ENCODE results near the gene NEK1.

The NEK1 gene

GRCh38 chr4:169416997-169417396 lies 195.4 kb downstream of the NEK1 start:
- DNase-seq = peak; percentile 6

- no peak for DNase-seq
These were observed 195.9 kb downstream of the NEK1 start for GRCh38 chr4:169416461-169416860.

- DNase-seq = no peak
These were observed 197.5 kb downstream of the NEK1 start for GRCh38 chr4:169414913-169415312.

- DNase-seq = peak; percentile 3
These were observed 200.3 kb downstream of the NEK1 start for GRCh38 chr4:169412046-169412445.

- no peak for DNase-seq
These were observed 201.3 kb downstream of the NEK1 start for GRCh38 chr4:169410839-169411770.

- DNase-seq = no peak
These were observed 205.1 kb downstream of the NEK1 start for GRCh38 chr4:169407217-169407845.

- peak; percentile 3 for DNase-seq
These were observed 207.4 kb downstream of the NEK1 start for GRCh38 chr4:169404960-169405359.

- DNase-seq = no peak
These were observed 211.6 kb downstream of the NEK1 start for GRCh38 chr4:169400832-169401231.

- no peak for DNase-seq
These were observed 212.2 kb downstream of the NEK1 start for GRCh38 chr4:169399976-169400767.

GRCh38 chr4:169398316-169398715 lies 214.1 kb downstream of the NEK1 start:
- DNase-seq = no peak

GRCh38 chr4:169397762-169398161 lies 214.6 kb downstream of the NEK1 start:
- DNase-seq = peak; percentile 84

- no peak for DNase-seq
These were observed 227.0 kb downstream of the NEK1 start for GRCh38 chr4:169385376-169385775.

GRCh38 chr4:169384779-169385178 lies 227.6 kb downstream of the NEK1 start:
- no peak for DNase-seq

GRCh38 chr4:169383724-169384123 lies 228.7 kb downstream of the NEK1 start:
- DNase-seq = no peak

GRCh38 chr4:169379688-169380087 lies 232.7 kb downstream of the NEK1 start:
- no peak for DNase-seq

GRCh38 chr4:169377367-169377766 lies 235.0 kb downstream of the NEK1 start:
- no peak for DNase-seq

- DNase-seq = no peak
These were observed 236.0 kb downstream of the NEK1 start for GRCh38 chr4:169376421-169376820.

- no peak for DNase-seq
These were observed 239.6 kb downstream of the NEK1 start for GRCh38 chr4:169372791-169373190.

- no peak for DNase-seq
These were observed 242.7 kb downstream of the NEK1 start for GRCh38 chr4:169369634-169370033.

GRCh38 chr4:169367826-169368225 lies 244.6 kb downstream of the NEK1 start:
- DNase-seq = no peak

GRCh38 chr4:169366821-169367220 lies 245.6 kb downstream of the NEK1 start:
- DNase-seq = no peak

- no peak for DNase-seq
These were observed 249.8 kb downstream of the NEK1 start for GRCh38 chr4:169362607-169363006.

- no peak for DNase-seq
These were observed 250.6 kb downstream of the NEK1 start for GRCh38 chr4:169361756-169362155.
